ENCODE measurements around the gene MIAT.

DNA sequence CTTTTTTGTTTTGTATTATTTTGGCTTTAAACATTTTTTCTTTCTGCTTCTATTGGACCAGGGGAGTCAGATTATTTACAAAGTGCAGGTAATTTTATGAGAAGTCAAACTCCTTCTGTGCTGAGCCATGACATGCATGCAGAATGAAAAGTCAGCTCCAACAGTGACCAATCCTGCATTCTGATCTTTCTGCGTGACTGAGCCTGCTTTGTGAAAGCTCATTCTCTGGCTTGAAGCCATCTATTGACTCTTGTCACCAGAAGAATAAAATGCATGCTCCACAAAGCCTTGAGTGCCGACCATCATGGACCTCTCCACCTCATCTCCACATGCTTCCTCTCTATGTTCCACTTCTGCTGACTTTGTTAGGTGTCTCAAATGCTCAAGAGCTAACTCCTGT lies 50.2 kb downstream of the MIAT start:
- no peak for TF ChIP-seq POLR2A (IDR thresholded peaks at IDR 0.05)
- TF ChIP-seq EP300 (IDR thresholded peaks at IDR 0.05): no peak

All from tibial nerve (tissue), 3 donors.